Neural cell (in vitro differentiated cells): ENCODE results near the gene MTNR1B.

Experiments used
- CTCF ChIP-seq: fragments of 450-650 bp; IDR thresholded peaks from 2 replicates; pipeline ENCODE4 v1.5.1; 2014; ENCODE audit warnings: antibody characterized with exemption, mild to moderate bottlenecking, moderate library complexity; ENCODE audit not compliant: poor library complexity, severe bottlenecking
- EP300 ChIP-seq: fragments of 450-650 bp; conservative IDR thresholded peaks from 2 replicates; pipeline ENCODE4 v1.6.1; 2014; ENCODE audit warnings: antibody characterized with exemption, mild to moderate bottlenecking, moderate library complexity; ENCODE audit not compliant: poor library complexity, severe bottlenecking
- EZH2 ChIP-seq: fragments of 200-600, 300-800 bp; shearing (Covaris generic), sonication (generic); IDR thresholded peaks from 2 replicates; pipeline ENCODE4 v1.6.1; 2014; ENCODE audit warnings: antibody characterized with exemption, low read length, borderline replicate concordance, mild to moderate bottlenecking; ENCODE audit not compliant: insufficient read depth, poor library complexity, severe bottlenecking
- MXI1 ChIP-seq: fragments of 450-650 bp; conservative IDR thresholded peaks from 2 replicates; pipeline ENCODE4 v1.6.1; 2014; ENCODE audit warnings: antibody characterized with exemption, mild to moderate bottlenecking; ENCODE audit not compliant: poor library complexity, severe bottlenecking
- POLR2AphosphoS5 ChIP-seq: IDR thresholded peaks from 2 replicates; pipeline ENCODE4 v1.6.1; 2012
- RAD21 ChIP-seq: fragments of 450-650 bp; conservative IDR thresholded peaks from 2 replicates; pipeline ENCODE4 v1.6.1; 2014; ENCODE audit warnings: antibody characterized with exemption, mild to moderate bottlenecking, moderate library complexity
- REST ChIP-seq: IDR thresholded peaks from 2 replicates; pipeline ENCODE4 v1.6.1; 2012; ENCODE audit warnings: borderline replicate concordance
- SMC3 ChIP-seq: fragments of 450-650 bp; conservative IDR thresholded peaks from 2 replicates; pipeline ENCODE4 v1.6.1; 2014; ENCODE audit warnings: antibody characterized with exemption, mild to moderate bottlenecking, moderate library complexity; ENCODE audit not compliant: poor library complexity
- TAF1 ChIP-seq: IDR thresholded peaks from 2 replicates; pipeline ENCODE4 v1.6.1; 2012; ENCODE audit warnings: low read depth

DNA sequence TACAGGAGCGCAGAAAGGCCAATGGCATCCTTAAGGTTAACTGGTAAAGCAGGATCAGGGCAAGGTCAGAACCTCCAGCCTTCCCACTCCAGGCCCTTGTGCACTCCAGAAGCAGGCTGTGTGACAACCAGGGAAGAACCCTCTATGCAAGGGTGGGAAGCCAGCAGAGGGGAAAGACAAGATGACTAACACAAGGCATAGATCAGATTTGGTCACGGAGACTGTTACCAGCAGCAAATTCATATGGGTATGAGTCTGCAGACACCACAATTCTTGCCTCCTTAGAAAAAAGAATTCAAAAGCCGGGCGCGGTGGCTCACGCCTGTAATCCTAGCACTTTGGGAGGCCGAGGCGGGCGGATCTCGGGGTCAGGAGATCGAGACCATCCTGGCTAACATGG lies 39.8 kb upstream of the MTNR1B start:
- TF ChIP-seq CTCF, result no peak
- TF ChIP-seq TAF1, result no peak
- TF ChIP-seq REST, result no peak
- TF ChIP-seq POLR2AphosphoS5, result no peak
- TF ChIP-seq EZH2, result no peak
- no peak for TF ChIP-seq EP300
- no peak for TF ChIP-seq RAD21
- no peak for TF ChIP-seq MXI1
- TF ChIP-seq SMC3, result no peak
